Adrenal gland (tissue), 12 donors: Measurements from ENCODE around the gene KIAA2012. TPM values are rescaled to one million over a fixed set of nuclear protein-coding genes. Genes with fewer than 3 reads are reported as not detected.

Experiments
- DNase-seq, 7 donors: peaks; one replicate each; pipeline ENCODE4 v3.0.0-alpha.2; 2019 to 2020
- H3K27ac ChIP-seq, 5 donors: fragments of 200-600 bp; sonication (generic) in 4 of 5; 1 replicate in 3 of 5; 2 replicates in 2 of 5; pipeline versions ENCODE4 v1.5.1 to v1.8.0; 2016 to 2020; ENCODE audit warnings: mild to moderate bottlenecking in 1 of 5
- H3K27me3 ChIP-seq: fragments of 200-600 bp; 2 replicates; pipeline ENCODE4 v1.8.0; 2021
- H3K36me3 ChIP-seq, 2 donors: fragments of 200-600 bp; replicated peaks in 1 of 2; 1 replicate in 1 of 2; 2 replicates in 1 of 2; pipeline versions ENCODE4 v1.5.1 to v1.8.0; 2018 to 2022
- H3K4me1 ChIP-seq, 2 donors: fragments of 200-600 bp; replicated peaks in 1 of 2; 1 replicate in 1 of 2; 2 replicates in 1 of 2; pipeline versions ENCODE4 v1.5.1 to v1.8.0; 2018 to 2021
- H3K4me3 ChIP-seq, 4 donors: fragments of 200-600 bp; sonication (generic) in 3 of 4; one replicate each; pipeline ENCODE4 v1.5.1; 2016 to 2018
- H3K9me3 ChIP-seq, 3 donors: fragments of 200-600 bp; sonication (generic) in 1 of 3; replicated peaks in 1 of 3; 1 replicate in 2 of 3; 2 replicates in 1 of 3; pipeline versions ENCODE4 v1.5.1 to v1.8.0; 2016 to 2021
- POLR2A ChIP-seq, 2 donors: fragments of 450-650 bp; IDR thresholded peaks; one replicate each; pipeline ENCODE4 v1.6.1; 2017; ENCODE audit warnings: antibody characterized with exemption in 2 of 2, mild to moderate bottlenecking in 2 of 2, moderate library complexity in 1 of 2
- WGBS, 4 donors: extraction: QIAGEN DNeasy Blood & Tissue Kit in 2 of 4; methylation state at CpG; one replicate each; pipeline versions ENCODE4 v1.1.5 to v1.1.7; 2013 to 2017; 5-methylcytosine and 5-hydroxymethylcytosine counted together
- intact Hi-C, 2 donors: fragments of 100-400 bp; cut with DNase I; formaldehyde crosslinking; loops; one replicate each; pipeline versions ENCODE4 v1.14.1 to v1.15.0; 2022 to 2023
- polyA plus RNA-seq, 3 donors: library from polyadenylated mRNA; stranded (reverse); fragments of 200-250 nt in 2 of 3; fragments of 350-450 nt in 1 of 3; fragmentation: Illumina TruSeq in 1 of 3; extraction: RNeasy Lipid Tissue Mini Kit (QIAGEN cat#74804) in 1 of 3; gene quantifications; one replicate each; pipeline ENCODE4 v1.2.3, GENCODE V29; 2013 to 2014
- total RNA-seq, 9 donors: library from RNA; depleted of rRNA in 4 of 9; stranded (reverse); fragments of >200 nt in 4 of 9; fragments of 120-200 nt in 1 of 9; fragmentation: NEBNext Ultra II Directional in 1 of 9; extraction: Animal tissue kit (Norgen Biotek cat#: 25700) in 1 of 9; gene quantifications; one replicate each; pipeline versions ENCODE4 v1.1.0 to v1.2.4, GENCODE V29; 2013 to 2023
- TF ChIP-seq, protein P1 (sequence below), 6 experiments: fragments of 450-650 bp in 4 of 6; fragments of 200-600 bp in 2 of 6; sonication (generic) in 1 of 6; IDR thresholded peaks; 1 replicate in 5 of 6; 2 replicates in 1 of 6; pipeline versions ENCODE4 v1.5.1 to v1.8.0; 2016 to 2021; ENCODE audit warnings: antibody characterized with exemption in 6 of 6, mild to moderate bottlenecking in 2 of 6, moderate library complexity in 1 of 6
- donor health status: healthy with polysubstance abuse.
- donor health status: Bipolar disorder and iron deficiency.
- donor health status: DM: yes; HTN: yes; CAD: no.
- donor health status: DM: no; HTN: no; CAD: no.
- donor health status: DM: no; HTN: no; CAD: no.
- donor health status: DM: yes; HTN: yes; CAD: no.

Gene KIAA2012
- total and polyA plus RNA-seq, 12 donors, result 0.09 to 0.16 (median 0.11) TPM; not detected in 9

DNA sequence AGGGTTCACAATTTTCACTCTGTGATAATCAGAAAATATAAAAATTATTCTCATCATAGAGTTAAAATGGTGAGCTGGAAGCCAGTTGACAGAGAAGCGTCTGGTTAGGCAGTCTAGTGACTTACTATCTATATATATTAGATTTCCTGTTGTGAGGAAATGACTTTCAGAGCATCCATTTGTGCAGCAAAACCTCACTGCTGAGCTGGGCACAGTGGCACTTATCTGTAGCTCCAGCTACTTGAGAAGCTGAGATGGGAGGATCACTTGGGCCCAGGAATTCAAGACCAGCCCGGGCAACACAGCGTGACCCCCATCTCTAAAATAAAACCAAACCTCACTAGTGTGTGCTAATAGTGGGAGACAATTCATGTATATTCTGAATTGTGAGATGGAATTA is 7.2 kb upstream of the KIAA2012 start:
- H3K9me3 ChIP-seq, result no peaks in the 10 kb centered on the region
- no peak overlapping the region for H3K27ac ChIP-seq
- H3K36me3 ChIP-seq, result no peaks in the 10 kb centered on the region
- 81 to 91% (median 89%) methylated on average over 3 of the region's 3 CpGs for WGBS, 4 donors
- TF ChIP-seq, protein P1, sequence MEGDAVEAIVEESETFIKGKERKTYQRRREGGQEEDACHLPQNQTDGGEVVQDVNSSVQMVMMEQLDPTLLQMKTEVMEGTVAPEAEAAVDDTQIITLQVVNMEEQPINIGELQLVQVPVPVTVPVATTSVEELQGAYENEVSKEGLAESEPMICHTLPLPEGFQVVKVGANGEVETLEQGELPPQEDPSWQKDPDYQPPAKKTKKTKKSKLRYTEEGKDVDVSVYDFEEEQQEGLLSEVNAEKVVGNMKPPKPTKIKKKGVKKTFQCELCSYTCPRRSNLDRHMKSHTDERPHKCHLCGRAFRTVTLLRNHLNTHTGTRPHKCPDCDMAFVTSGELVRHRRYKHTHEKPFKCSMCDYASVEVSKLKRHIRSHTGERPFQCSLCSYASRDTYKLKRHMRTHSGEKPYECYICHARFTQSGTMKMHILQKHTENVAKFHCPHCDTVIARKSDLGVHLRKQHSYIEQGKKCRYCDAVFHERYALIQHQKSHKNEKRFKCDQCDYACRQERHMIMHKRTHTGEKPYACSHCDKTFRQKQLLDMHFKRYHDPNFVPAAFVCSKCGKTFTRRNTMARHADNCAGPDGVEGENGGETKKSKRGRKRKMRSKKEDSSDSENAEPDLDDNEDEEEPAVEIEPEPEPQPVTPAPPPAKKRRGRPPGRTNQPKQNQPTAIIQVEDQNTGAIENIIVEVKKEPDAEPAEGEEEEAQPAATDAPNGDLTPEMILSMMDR (IDR thresholded peaks at IDR 0.05), result no peak
- no peak for TF ChIP-seq POLR2A (IDR thresholded peaks at IDR 0.05)
- no peaks in the 10 kb centered on the region for H3K27me3 ChIP-seq
- H3K4me1 ChIP-seq, result no peaks in the 10 kb centered on the region
- no peak for DNase-seq
- no peak overlapping the region for H3K4me3 ChIP-seq
- intact Hi-C loops, result no loop called here

DNA sequence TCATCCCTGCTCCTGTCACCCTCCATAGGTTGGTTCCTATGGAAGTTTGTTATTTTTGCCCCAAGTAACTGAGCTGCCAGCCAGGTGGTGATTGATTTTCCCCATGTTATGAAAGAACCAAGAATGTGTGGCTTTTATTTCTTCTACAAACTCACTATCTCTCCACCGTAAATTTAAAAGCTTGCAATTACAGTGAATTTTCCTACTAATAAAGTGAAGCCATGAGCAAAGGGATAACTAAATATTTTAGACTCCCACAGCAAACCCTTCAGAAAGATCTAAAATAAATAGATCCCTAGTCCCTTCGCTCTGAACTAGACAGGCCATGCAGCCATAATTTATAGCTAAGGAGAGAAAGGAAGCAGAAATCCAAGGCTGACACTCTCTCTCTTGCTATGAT is 6.2 kb upstream of the KIAA2012 start:
- no peaks in the 10 kb centered on the region for H3K9me3 ChIP-seq
- WGBS, 4 donors, result 48 to 59% (median 53%) methylated on average over 2 of the region's 2 CpGs
- H3K4me3 ChIP-seq, result no peak overlapping the region
- TF ChIP-seq, protein P1 (IDR thresholded peaks at IDR 0.05), result no peak
- no peak for TF ChIP-seq POLR2A (IDR thresholded peaks at IDR 0.05)
- no peaks in the 10 kb centered on the region for H3K27me3 ChIP-seq
- intact Hi-C loops, result no loop called here
- H3K4me1 ChIP-seq, result no peaks in the 10 kb centered on the region
- no peaks in the 10 kb centered on the region for H3K36me3 ChIP-seq
- DNase-seq, result no peak
- H3K27ac ChIP-seq, result no peak overlapping the region

- WGBS, 4 donors, result 75 to 88% (median 81%) methylated on average over 1 of the region's 1 CpG
- TF ChIP-seq, protein P1 (IDR thresholded peaks at IDR 0.05), result no peak
- no peak for TF ChIP-seq POLR2A (IDR thresholded peaks at IDR 0.05)
- no peak for DNase-seq
- Histone ChIP-seq H3K36me3 (no peaks in the 10 kb centered on the region), H3K4me3 (no peak overlapping the region), H3K27ac (no peak overlapping the region), H3K27me3 (no peaks in the 10 kb centered on the region), H3K9me3 (no peaks in the 10 kb centered on the region), H3K4me1 (no peaks in the 10 kb centered on the region)
- intact Hi-C loops, result no loop called here
Measured at GRCh38 chr2:202067589-202067988, 5.5 kb upstream of the KIAA2012 start.

DNA sequence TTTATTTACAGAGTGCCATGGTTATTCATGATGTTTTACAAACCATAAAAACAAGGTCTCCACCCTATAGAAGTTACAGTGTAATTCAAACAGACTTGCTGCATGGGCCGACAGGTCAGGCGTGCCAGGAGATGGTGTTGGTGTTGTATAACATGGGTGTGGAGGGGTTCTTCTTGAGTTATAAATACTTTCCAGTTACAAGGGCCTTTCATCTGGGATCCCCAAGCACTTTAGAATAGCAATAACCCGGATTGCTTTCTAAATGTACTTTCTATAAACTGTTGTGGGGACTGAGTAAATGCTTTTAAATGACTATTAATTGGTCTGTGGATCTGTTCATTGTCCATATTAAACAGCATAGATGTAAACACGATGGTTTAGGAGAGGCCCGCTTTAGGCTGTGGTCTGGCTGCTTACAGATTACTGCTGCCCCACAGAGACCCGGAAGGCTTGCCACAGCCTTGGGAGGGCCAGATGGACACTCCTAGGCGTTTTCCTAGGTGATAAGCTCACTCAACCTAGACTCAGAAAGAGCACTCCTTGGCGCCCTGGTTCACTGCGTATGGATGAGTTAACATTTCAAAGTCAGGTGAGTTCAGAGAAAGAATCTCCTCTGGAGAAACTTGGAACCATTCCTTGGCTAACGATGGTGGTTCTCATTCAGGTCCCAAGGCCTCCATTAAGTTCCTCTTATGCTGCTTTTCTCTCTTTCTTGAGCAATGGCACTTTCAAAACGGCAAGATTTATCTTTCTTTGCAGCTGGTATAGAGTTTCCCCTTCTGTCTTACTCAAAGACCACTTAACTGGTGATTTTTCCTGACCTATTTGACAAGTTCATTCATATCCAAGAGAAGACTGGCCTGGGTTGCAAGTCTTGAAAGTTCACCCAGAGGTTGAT is 3.6 kb upstream of the KIAA2012 start:
- no peak for TF ChIP-seq POLR2A (IDR thresholded peaks at IDR 0.05)
- TF ChIP-seq, protein P1 (IDR thresholded peaks at IDR 0.05), result no peak
- H3K9me3 ChIP-seq, result no peaks in the 10 kb centered on the region
- no peak for DNase-seq
- H3K27me3 ChIP-seq, result no peaks in the 10 kb centered on the region
- WGBS, 4 donors, result 79 to 85% (median 82%) methylated on average over 11 of the region's 11 CpGs
- no peak overlapping the region for H3K4me3 ChIP-seq
- intact Hi-C loops, result no loop called here
- H3K4me1 ChIP-seq, result no peaks in the 10 kb centered on the region
- no peak overlapping the region for H3K27ac ChIP-seq
- H3K36me3 ChIP-seq, result no peaks in the 10 kb centered on the region
